Right hindlimb (tissue), 1 donor: ENCODE results near the gene ALOXE3.

ENCODE experiments used
- DNase-seq: peaks from one replicate; pipeline ENCODE4 v3.0.0-alpha.2; 2018

Gene ALOXE3

DNA sequence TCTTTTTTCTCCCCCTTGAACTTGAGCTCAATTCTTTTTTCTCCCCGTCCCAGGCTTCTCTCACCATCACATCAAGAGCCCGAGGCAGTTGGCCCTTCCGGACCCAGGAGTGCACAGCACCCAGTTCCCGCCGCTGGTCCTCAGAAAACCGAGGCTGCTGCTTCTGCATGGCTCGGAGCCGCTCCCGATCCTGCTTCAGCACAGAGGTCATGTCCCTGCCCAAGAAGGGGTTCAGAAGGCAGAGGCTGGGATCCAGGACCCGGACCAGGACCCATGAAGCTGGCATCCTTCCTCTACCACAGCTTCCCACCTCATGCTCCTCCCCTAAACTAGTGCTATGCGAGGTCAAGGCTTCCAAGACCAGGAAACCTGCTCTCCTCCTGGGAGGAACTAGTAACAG lies 23.4 kb upstream of the ALOXE3 start:
- DNase-seq = peak; percentile 23

DNA sequence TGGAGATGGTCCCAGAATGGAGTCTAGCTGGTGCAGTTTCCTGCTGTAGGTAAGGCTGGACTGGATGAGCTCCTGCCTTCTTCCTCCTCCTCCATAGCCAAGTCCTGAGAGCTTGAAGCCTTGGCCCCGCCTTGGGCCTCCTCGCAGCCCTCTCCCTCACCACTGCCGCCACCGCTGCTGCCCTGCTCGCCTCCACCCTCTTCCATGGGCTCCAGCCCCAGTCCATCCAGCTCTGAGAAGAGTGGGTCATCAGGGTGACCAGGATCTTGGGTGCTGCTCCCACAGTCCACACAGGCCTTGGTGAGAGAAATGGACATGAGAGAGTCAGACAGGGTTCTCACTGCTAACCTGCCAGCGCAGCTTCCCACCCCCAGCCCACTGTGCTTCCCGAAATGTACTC lies 22.7 kb upstream of the ALOXE3 start:
- DNase-seq = peak; percentile 19

DNA sequence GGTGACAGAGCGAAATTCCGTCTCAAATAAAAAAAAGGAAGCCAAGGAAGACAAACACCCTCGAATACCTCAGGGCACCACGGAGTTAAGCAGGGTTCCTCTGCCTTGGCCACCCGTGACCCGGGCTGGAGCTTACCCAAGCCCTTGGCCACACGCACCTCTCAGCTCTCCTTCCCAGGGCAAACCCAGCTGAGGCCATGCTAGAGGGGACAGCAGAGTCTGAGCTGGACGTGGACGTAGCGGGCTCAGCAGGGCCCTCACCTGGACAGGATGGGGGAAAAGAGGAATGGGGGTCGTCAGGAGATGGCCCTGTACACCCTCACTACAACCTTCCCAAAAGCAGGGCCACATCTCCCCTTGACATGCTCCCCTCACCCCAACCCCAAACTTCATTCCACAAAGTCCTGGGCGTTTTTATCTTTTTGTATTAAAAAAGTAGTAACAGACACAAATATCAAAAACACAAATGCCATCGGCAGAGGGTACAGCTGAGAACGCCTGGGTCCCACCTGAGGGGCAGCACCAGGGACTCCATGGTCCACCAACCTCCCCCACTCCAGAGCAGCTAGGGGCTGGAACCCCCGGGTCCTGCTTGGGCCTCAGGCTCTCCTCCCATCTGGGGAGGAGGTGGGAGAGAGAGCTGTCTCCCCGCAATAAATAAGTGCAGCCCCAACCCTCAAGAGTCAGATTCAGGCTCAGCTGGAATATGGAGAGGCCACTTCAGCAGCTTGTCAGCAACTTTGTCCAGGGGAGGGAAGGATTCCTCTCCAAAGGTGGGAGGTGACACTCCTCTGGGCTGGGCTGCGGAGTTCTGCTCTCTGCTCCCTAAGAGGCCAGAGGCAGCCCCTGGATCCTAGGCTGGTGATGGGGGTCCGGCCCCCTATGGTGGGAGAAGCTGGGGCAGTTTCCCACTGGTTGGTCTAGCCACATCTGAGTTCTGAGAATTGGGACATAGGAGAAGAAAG lies 22.0 kb upstream of the ALOXE3 start:
- peak; percentile 27 for DNase-seq

DNA sequence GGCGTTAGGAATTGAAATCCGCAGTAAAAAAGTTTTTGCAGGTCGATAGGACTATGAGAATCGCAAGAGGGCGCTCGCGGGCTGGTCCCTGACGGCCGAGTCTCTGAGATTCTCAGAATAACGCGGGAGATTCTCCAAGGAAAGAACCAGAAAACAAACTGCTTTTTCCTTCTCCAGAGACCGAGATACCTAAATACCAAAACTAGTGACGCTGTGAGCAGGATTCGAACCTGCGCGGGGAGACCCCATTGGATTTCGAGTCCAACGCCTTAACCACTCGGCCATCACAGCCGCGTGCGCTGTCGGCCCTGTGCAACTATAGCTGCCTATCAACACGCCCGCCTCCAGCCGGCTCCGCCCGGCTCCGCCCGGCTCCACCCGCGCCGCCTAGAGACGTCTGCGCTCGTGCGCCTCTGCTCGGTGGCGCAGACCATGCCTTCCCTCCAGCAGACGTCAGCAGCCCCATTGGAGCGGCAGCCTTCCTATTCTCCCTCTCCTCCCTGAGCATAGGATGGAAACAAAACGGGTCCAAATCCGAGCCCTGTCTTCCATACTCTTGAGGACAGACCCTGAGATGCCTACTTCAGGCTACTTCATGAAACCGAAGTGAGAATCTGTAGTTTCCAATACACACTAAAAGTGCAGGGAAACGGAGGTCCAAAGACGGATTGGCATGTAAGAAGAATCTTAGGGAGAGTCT lies 20.5 kb upstream of the ALOXE3 start:
- DNase-seq = peak; percentile 99

DNA sequence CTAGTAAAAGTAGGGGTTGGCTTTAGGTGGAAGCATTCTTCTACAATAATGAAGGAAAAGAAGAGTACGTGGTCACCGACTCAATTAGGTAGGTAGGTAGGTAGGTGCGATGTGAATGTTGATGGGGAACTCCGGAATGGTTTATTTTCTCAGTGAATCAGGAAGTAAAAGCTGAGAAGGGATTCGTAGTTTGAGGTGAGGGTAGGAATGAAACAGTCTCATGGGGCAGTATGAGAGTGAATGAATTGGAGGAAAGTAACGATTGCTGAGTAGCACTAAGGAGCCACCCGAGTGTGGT lies 20.0 kb upstream of the ALOXE3 start:
- DNase-seq = no peak

DNA sequence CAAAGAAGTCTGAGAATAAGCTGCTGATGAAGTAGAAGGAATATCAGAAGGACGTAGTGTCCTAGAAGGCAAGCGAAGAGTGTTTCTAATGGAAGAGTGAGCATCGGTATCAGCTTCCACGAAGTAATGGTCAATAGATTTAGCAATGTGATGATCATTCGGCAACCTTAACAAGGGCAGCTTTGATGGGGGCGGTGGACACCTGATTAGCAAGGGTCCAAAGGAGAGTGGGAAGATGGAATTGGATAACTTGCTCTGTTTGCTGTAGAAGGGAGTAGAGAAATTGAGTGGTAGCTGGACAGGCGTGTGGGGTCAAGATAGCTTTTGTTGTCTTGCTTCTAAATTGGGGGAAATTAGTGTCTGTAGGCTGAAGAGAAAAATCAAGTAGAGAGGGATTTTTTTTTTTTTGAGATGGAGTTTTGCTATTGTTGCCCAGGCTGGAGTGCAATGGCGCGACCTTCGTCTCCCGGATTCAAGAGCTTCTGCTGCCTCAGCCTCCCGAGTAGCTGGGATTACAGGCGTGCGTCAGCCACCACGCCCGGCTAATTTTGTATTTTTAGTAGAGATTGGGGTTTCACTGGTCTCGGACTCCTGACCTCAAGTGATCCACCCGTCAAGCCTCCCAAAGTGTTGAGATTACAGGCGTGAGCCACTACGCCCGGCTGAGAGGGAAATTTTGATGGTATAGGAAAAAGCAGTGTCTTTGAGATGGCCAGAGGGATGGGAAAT lies 19.5 kb upstream of the ALOXE3 start:
- peak; percentile 24 for DNase-seq

DNA sequence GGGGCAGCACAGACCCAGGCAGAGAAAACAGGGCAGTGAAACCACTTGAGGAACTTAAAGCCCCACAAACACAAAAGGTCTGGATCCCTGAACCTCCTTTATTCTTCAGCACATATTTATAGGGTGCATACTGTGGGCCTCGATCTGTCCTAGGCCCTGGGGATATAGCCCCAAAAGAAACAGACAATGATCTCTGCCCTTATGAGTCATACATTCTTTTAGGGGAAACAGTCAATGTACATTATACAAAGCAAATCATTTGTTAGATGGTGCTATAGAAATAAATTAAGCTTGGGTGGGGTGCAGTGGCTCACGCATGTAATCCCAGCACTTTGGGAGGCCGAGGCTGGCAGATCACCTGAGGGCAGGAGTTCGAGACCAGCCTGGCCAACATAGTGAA lies 15.6 kb upstream of the ALOXE3 start:
- no peak for DNase-seq

DNA sequence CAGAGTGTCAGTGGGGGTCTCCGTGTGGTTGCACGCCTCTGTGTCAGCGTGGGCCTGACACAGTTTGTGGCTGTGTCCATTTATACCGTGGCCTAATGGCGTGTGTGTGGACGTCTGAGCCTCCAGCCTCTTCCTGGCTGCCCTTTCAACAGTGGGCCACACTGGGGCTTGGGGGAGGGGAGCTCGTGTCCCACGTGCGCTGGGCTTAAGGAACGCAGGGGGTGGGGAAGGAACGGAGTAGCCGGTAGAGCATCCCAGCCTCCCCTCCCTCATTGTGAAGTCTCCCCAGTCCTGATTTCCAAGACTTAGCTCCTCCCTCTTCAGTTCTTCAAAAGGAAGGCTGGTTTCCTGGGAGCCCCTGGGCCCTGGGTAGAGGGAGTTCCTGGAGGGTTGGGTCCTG lies 15.1 kb upstream of the ALOXE3 start:
- peak; percentile 6 for DNase-seq

DNA sequence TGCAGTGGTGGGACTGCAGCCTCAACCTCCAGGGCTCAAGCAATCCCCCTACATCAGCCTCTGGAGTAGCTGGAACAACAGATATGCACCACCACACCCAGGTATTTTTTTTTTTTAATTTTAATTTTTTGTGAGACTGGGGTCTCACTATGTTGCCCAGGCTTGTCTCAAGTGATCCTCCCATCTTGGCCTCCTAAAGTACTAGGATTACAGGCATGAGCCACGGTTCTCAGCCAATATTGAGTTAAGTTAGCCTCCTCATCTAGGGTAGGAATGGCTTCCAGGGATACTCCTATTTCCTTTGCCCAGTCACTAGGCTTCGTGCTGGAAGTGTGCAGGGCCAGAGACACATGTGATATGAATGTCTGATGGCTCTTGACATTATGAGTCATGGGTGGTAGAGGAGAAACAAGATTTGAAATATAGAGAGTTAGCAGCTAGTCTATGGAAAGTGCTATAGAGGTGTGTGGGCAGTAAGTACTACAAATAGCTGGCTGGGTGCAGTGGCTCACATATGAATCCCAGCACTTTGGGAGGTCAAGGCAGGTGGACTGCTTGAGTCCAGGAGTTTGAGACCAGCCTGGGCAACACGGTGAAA lies 13.6 kb upstream of the ALOXE3 start:
- no peak for DNase-seq

DNA sequence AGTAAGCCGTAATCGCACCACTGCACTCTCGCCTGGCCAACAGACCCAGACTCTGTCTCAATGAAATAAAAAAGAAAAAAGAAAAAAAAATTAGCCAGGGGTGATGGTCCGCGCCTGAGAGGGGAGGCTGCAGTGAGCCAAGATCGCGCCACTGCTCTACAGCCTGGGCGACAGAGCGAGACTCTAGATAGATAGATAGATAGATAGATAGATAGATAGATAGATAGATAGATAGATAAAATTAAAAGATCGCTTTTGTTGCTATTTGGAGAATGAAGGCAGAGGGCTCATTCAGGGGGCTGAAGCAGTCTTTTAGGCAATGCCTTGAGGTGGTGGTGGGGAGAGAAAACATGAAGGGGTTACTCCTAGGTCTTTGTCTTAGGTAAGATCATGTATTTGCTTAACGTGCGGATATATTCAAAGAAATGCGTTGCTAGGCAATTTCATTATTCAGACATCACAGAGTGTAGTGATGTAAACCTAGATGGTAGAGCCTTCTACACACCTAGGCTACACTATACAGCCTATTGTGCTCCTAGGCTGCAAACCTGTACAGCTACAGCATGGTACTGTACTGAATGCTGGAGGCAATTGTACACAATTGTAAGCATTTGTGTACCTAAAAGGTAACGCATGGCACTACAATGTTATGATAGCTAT lies 9.9 kb upstream of the ALOXE3 start:
- DNase-seq = no peak

DNA sequence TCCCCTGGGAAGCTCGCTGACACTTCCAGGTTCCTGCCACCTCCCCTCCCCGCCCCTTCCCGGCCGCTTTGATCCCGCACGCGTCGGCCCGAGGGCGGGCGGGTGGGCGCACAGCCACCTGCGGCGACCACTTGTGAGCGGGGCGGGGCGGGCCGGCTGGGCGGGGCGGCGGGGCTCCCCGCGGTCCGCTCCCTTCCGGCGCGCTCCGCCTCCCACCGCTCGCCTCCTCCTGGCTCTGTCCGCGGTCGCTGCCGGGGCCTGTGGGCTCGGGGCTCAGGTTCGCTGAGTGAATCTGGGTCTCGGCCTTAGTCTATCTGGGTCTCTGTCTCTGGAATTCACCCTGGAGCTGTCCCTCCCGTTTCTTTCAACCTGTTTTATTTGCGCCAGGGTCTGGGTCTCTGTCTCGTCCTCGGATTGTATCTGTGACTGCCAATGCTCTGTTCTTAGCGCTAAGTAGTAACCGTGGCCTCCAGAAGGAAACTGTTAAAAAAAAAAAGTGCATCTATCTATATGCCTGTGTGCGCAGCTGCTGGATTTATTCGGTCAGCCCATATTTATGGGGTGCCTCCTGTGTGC lies 8.3 kb upstream of the ALOXE3 start:
- DNase-seq = peak; percentile 74

DNA sequence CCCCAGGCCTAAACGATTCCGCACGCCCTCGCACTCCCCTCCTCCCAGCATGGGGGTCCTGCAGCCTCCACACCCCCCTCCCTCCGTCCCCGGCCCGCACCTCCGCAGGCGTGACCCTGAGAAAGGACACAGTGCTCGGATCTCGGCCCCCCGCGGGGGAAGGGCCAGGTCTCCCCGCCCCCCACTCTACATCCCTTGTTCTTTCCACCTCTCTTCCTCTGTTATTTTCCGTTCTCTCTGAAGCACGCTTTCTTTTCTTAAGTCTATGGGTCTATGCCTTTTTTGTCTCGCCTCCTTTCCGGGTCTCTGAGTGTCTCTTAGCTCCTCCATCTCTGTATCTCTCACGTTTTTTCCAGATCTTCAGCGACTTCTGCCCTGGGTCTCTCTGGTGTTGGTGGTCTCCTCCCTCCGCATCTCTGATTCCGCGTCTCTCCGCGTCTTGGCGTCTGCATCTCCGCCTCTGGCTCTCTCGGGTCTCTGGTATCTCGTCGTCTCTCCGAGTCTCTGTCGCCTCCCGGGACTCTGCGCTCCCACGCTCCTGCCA lies 7.7 kb upstream of the ALOXE3 start:
- no peak for DNase-seq

DNA sequence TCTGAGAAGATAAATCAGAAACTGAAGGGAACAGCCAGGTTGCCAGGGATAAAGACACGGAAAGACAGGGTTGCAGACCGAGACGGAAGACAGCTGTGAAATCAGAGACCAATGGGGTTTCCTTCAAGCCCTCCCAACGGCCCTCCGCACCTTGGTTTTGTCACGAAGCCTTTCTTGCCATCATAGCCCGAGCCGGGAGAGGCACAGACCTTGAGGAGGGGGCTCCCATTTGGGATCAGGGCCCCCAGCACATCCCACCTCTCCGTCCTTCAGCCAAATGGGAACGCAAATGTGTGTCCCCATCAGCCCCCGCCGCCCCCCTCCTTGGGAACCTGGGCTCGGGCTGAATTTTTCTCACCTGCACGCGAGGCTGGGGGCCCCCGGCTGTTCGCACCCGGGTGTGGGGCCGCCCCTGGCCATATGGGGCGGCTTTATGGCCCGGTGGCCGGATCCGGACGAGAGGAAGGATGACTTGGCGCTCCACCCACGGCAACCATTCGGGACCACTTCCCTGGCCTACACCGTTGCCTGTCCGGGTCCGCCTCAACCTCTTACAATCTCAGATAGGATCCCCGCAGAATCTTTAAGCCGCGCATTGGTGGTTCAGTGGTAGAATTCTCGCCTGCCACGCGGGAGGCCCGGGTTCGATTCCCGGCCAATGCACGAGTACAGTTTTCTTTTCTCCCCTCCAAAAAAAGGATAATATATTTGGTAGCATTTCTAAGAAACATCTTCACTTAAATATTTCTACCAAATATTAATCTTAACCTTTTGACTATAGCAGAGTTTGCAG lies 7.0 kb upstream of the ALOXE3 start:
- DNase-seq = peak; percentile 90

DNA sequence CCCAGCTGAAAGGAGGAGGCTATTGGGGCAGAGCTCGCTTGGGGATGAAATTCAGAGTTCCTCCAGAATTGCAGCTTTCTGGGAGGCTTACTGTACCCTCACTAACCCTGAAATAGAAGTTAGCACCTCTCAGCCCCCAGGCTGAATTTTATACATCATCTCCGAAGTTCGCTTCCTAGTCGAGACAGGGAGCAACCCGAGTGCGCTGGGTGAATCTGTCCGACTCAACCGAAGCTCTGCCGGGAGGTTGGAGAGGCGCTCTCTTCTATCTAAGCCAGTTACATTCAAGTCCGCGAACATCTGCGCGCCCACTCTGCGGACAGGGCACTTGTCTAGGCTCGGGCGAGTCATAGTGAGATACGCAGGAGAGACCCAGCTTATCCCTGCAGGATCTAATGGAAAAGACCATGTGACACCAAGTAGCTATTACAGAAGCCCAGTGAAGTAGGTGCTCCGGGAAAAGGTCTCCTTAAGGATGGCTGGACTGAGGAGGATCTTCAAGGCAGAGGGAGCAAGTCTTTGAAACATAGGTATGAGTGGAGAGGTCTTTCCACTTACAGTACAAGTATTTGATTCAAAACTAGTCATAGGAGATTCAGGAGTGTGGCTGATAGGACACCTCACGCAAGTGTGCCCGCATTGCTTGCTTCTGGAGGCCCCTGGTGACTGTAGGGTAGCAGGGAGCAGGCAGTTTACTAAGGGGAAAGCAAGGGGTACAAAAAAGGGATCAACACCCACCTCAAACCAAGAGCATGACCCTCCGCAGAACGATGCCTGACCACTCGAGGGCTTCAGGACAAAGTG lies 6.2 kb upstream of the ALOXE3 start:
- DNase-seq = peak; percentile 27

DNA sequence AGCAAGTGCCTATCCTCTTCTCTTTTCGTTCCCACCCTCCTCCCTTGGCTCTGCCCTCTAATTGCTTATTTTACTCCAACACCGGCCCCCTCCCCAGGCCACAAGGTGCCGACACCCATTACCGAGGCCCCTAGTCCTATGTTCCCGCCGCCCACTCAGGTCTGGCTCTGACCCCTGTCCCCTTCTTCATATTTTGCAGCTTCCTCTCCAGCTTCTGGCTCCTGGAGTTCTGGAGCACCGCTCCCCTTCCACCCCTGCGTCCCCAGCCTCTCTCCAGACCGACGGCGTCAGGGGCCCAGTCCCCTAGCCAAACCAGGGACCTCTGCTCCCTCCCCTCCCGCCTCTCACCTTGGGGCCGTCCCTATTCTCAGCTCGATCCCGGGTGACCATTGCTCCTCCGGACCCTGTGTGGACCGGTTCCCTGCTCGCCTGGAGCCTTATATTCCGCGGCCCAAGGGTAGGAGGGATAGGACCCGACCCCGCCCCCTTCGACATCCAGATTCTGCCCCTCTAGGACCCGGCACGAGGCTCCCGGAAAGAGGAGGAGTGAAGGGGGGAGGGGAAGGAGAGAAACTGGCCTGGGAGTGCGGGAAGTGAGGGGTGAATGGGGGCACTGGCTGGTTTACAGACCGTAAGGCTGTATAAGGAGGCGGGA lies 5.5 kb upstream of the ALOXE3 start, which contains the start of gene HES7:
TSS of gene HES7 (minus strand) at position 412 of the 655 bp plus-strand sequence. CDS start at position 390, 22 bp downstream.
- peak; percentile 55 for DNase-seq

DNA sequence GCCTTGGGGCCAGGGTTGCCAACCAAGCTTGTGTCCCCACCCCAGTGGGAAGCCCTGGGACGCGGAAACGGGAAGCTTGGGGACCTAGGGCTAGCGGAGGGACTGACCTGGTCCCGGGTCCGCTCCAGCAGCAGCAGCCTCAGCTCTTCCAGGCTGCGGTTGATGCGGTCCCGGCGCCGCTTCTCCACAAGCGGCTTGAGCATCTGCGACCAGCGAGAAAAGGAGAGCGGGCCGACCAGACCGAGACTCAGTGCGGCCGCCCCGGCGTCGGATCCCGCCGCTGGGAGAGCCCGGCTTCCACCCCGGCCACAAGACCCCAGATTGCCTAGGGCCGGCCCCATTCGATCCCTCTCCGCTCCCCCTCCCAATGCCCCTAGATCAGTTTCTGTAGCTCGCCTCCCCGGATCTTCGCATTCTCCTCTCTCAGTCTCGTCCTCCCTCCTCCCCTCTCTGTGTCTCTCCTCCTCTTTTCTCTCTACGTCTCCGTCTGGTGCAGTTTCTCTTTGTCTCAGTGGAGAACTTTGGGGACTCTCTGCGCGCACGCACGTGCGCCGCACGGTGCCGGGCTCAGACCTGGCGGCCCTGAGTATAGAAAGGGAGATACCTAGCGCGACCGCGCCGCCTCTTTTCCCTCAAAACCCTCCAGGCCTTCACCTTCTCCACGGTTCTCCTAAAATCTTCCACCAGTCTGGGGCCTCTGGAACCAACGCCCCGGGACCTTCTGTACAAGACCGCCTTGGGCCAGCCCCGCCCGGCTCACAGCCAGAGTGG lies 4.8 kb upstream of the ALOXE3 start:
- peak; percentile 47 for DNase-seq

DNA sequence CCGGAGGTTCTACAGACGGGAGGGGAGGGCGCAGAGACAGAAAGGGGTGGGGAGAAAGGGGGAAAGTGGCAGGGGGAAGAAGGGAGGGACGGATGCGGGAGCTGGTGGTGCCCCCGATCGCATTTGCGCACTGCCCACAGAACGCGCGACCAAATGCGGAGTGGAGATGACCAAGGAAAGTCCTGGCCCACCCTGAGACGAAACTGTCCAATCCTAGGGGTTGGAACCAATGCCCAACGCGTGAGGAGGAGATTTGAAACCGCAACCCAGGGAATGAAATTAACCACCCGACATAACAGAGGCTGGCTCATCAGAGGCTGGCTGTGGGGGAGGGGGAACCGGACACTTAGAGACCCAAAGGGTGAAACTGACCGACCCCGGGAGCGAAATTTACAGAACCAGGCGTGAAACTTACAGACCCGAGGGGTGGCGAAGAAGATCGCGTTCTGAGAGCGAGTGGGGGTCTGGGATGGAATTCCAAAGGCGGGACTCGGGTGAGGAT lies 4.2 kb upstream of the ALOXE3 start:
- DNase-seq = peak; percentile 38

DNA sequence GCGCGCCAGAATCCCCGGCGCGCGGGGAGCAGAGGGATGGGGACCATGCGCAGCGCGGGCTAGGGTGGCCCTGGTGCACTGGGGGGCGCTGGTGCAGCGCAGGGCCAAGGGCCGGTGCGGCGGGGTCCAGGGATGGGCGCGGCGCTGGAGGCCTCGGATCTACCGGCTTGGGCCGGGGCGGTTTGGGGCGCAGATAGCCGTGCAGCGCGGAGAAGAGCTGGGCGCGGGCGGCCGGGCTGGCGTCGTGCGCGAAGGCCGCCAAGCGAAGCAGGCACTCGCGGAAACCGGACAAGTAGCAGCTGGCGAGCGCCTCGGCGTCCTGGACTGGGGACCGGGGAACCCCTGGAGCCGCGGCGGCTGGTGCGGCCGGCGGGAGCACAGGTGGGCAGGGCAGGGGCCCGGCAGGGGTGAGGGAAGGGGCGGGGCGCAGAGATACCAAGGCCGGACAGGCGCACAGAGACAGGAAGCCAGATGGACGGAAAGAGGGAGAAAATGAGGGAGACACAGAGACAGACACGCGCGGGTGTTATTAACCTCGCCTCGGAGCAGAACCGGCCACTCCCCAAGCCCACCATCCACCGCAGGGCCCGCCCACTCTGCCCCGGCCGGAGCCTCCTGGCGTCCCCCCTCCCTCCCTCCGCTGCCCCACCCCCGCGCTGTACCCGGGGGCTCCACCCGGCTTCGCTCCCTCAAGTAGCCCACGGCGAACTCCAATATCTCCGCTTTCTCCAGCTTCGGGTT lies 3.5 kb upstream of the ALOXE3 start:
- DNase-seq = peak; percentile 72
